ENCODE data around the gene PTCD1.
"Not testable (repeated sequence)": the region's sequence is repeated elsewhere in the genome, so short reads cannot be mapped to it uniquely, and the experiment has no call there.

PTCD1 gene

GRCh38 chr7:99385564-99385963, 53.0 kb downstream of the PTCD1 start:
- DNase-seq = no peak

- no peak for DNase-seq
Measured at GRCh38 chr7:99384523-99384922, 54.1 kb downstream of the PTCD1 start.

- no peak for DNase-seq
Measured at GRCh38 chr7:99383791-99384370, 54.7 kb downstream of the PTCD1 start.

GRCh38 chr7:99383203-99383602, 55.4 kb downstream of the PTCD1 start:
- no peak for DNase-seq

- no peak for DNase-seq
Measured at GRCh38 chr7:99381664-99382075, 56.9 kb downstream of the PTCD1 start.

- DNase-seq = no peak
Measured at GRCh38 chr7:99380823-99381663, 57.6 kb downstream of the PTCD1 start.

- peak; percentile 67 for DNase-seq
Measured at GRCh38 chr7:99380032-99380822, 58.4 kb downstream of the PTCD1 start.

GRCh38 chr7:99379693-99380031, 58.9 kb downstream of the PTCD1 start:
- not testable (repeated sequence) for DNase-seq

- peak; percentile 81 for DNase-seq
Measured at GRCh38 chr7:99379043-99379577, 59.5 kb downstream of the PTCD1 start.

- peak; percentile 64 for DNase-seq
Measured at GRCh38 chr7:99375070-99375807, 63.4 kb downstream of the PTCD1 start.

GRCh38 chr7:99374111-99375064, 64.2 kb downstream of the PTCD1 start, which contains the start of gene ARPC1B:
TSS of gene ARPC1B (plus strand) at chr7:99374730. CDS start at chr7:99385715, 10,985 bp downstream.
- DNase-seq = peak; percentile 73

GRCh38 chr7:99373091-99374066, 65.2 kb downstream of the PTCD1 start:
- DNase-seq = no peak

GRCh38 chr7:99372275-99373090, 66.1 kb downstream of the PTCD1 start:
- DNase-seq = peak; percentile 61

GRCh38 chr7:99371376-99371920, 67.2 kb downstream of the PTCD1 start:
- DNase-seq = peak; percentile 38

GRCh38 chr7:99369767-99370391, 68.7 kb downstream of the PTCD1 start:
- DNase-seq = peak; percentile 52

- DNase-seq = peak; percentile 16
Measured at GRCh38 chr7:99368750-99369389, 69.7 kb downstream of the PTCD1 start.

Measured in fibroblast of skin of right biceps (primary cell).